ENCODE measurements around the gene ACTN2.

The ACTN2 gene

DNA sequence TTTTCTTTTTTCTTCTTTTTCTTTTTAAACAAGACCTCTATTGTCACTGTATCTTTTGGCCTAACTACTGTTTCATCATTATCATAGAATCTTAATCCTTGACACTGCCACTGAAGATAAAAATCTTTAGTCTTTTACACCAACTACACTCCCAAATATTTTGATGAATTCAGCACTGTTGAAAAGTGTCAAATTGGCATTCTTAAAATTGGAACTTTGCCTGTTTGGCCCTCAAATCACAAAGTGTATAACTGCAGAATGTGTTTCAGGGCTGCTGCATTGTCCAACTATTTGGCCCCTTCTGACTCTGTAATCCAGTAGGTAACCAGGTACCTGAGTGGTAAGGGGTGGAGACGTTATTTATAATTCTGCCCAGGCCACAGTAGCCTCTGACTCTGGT is 34.3 kb downstream of the ACTN2 start:
- Histone ChIP-seq H3K4me2 (ENCODE audit: low read depth, low read length, poor library complexity, severe bottlenecking) (no peak overlapping the region), H4K20me1 (ENCODE audit: insufficient read depth, low read length, poor library complexity, severe bottlenecking) (no peaks in the 10 kb centered on the region), H2AFZ (ENCODE audit: low read length) (no peak overlapping the region), H3K27me3 (ENCODE audit: insufficient read depth, low read length, poor library complexity, severe bottlenecking) (no peaks in the 10 kb centered on the region), H3F3A (ENCODE audit: low read depth) (no peaks in the 10 kb centered on the region), H3K36me3 (ENCODE audit: insufficient read depth, low read length) (no peaks in the 10 kb centered on the region), H3K9me2 (replicated peaks; ENCODE audit: low read depth, low read length) (no peaks in the 10 kb centered on the region), H3K4me3 (ENCODE audit: low read length, poor library complexity, severe bottlenecking) (no peak overlapping the region), H3K9me3 (ENCODE audit: insufficient read depth, low read depth, low read length) (no peaks in the 10 kb centered on the region), H3K4me1 (ENCODE audit: insufficient read depth, low read length, poor library complexity, severe bottlenecking) (no peaks in the 10 kb centered on the region), H3K9ac (ENCODE audit: low read depth, low read length, poor library complexity, severe bottlenecking) (no peak overlapping the region), H3K79me2 (ENCODE audit: insufficient read depth, low read length) (no peaks in the 10 kb centered on the region)
- TF ChIP-seq EZH2phosphoT487 (IDR thresholded peaks at IDR 0.05; ENCODE audit: borderline replicate concordance), result no peak
- TF ChIP-seq, protein P1, sequence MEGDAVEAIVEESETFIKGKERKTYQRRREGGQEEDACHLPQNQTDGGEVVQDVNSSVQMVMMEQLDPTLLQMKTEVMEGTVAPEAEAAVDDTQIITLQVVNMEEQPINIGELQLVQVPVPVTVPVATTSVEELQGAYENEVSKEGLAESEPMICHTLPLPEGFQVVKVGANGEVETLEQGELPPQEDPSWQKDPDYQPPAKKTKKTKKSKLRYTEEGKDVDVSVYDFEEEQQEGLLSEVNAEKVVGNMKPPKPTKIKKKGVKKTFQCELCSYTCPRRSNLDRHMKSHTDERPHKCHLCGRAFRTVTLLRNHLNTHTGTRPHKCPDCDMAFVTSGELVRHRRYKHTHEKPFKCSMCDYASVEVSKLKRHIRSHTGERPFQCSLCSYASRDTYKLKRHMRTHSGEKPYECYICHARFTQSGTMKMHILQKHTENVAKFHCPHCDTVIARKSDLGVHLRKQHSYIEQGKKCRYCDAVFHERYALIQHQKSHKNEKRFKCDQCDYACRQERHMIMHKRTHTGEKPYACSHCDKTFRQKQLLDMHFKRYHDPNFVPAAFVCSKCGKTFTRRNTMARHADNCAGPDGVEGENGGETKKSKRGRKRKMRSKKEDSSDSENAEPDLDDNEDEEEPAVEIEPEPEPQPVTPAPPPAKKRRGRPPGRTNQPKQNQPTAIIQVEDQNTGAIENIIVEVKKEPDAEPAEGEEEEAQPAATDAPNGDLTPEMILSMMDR (conservative IDR thresholded peaks at IDR 0.05; ENCODE audit: low read length), result no peak

GRCh38 chr1:236724049-236724448 is 37.8 kb downstream of the ACTN2 start:
- Histone ChIP-seq H3F3A (ENCODE audit: low read depth) (no peaks in the 10 kb centered on the region), H4K20me1 (ENCODE audit: insufficient read depth, low read length, poor library complexity, severe bottlenecking) (no peaks in the 10 kb centered on the region), H3K9me2 (replicated peaks; ENCODE audit: low read depth, low read length) (no peaks in the 10 kb centered on the region), H3K9me3 (ENCODE audit: insufficient read depth, low read depth, low read length) (no peaks in the 10 kb centered on the region), H3K4me3 (ENCODE audit: low read length, poor library complexity, severe bottlenecking) (no peak overlapping the region), H3K4me1 (ENCODE audit: insufficient read depth, low read length, poor library complexity, severe bottlenecking) (no peaks in the 10 kb centered on the region), H3K4me2 (ENCODE audit: low read depth, low read length, poor library complexity, severe bottlenecking) (no peak overlapping the region), H3K79me2 (ENCODE audit: insufficient read depth, low read length) (no peaks in the 10 kb centered on the region), H3K9ac (ENCODE audit: low read depth, low read length, poor library complexity, severe bottlenecking) (no peak overlapping the region), H3K36me3 (ENCODE audit: insufficient read depth, low read length) (no peaks in the 10 kb centered on the region), H3K27me3 (ENCODE audit: insufficient read depth, low read length, poor library complexity, severe bottlenecking) (no peaks in the 10 kb centered on the region), H2AFZ (ENCODE audit: low read length) (no peak overlapping the region)
- TF ChIP-seq, protein P1 (conservative IDR thresholded peaks at IDR 0.05; ENCODE audit: low read length), result no peak
- no peak for TF ChIP-seq EZH2phosphoT487 (IDR thresholded peaks at IDR 0.05; ENCODE audit: borderline replicate concordance)

DNA sequence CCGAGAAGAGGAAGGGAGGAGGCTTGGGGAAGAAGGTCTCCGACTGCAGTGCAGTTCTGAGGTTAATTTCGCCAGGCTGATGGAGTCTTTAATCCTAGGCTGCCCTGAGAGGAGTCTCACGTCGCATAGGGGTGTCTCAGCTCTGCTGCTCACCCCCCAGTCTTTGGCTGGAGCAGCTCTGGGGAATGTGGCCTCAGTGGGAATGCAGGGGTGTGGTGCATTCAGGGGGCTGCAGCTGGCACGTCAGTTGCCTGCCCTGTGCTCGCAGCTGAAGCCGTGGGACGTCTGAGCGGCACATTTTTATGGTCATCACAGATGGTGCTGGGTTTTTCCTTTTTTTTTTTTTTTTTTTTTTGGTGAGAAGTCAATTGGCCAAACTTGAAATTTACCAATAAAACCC is 38.2 kb downstream of the ACTN2 start:
- Histone ChIP-seq H3K9me3 (ENCODE audit: insufficient read depth, low read depth, low read length) (no peaks in the 10 kb centered on the region), H2AFZ (ENCODE audit: low read length) (no peak overlapping the region)
- TF ChIP-seq, protein P1 (conservative IDR thresholded peaks at IDR 0.05; ENCODE audit: low read length), result no peak
- TF ChIP-seq EZH2phosphoT487 (IDR thresholded peaks at IDR 0.05; ENCODE audit: borderline replicate concordance), result no peak

More for the DNA sequence above, 38.2 kb downstream of the ACTN2 start:
- Histone ChIP-seq H4K20me1 (ENCODE audit: insufficient read depth, low read length, poor library complexity, severe bottlenecking) (no peaks in the 10 kb centered on the region), H3K27me3 (ENCODE audit: insufficient read depth, low read length, poor library complexity, severe bottlenecking) (no peaks in the 10 kb centered on the region), H3K4me3 (ENCODE audit: low read length, poor library complexity, severe bottlenecking) (no peak overlapping the region), H3K9me2 (replicated peaks; ENCODE audit: low read depth, low read length) (no peaks in the 10 kb centered on the region), H3F3A (ENCODE audit: low read depth) (no peaks in the 10 kb centered on the region), H3K36me3 (ENCODE audit: insufficient read depth, low read length) (no peaks in the 10 kb centered on the region), H3K4me2 (ENCODE audit: low read depth, low read length, poor library complexity, severe bottlenecking) (no peak overlapping the region), H3K79me2 (ENCODE audit: insufficient read depth, low read length) (no peaks in the 10 kb centered on the region), H3K4me1 (ENCODE audit: insufficient read depth, low read length, poor library complexity, severe bottlenecking) (no peaks in the 10 kb centered on the region), H3K9ac (ENCODE audit: low read depth, low read length, poor library complexity, severe bottlenecking) (no peak overlapping the region)

All from Loucy (cell line).